HEK293 (cell line): ENCODE results near the gene SLC25A24.
"Not testable (repeated sequence)": the region's sequence is repeated elsewhere in the genome, so short reads cannot be mapped to it uniquely, and the experiment has no call there.

Experiments
- ZBTB10 ChIP-seq: fragments of 450-650 bp; formaldehyde crosslinking; IDR thresholded peaks from 2 replicates; pipeline ENCODE4 v1.5.1; 2016; ENCODE audit warnings: missing biosample characterization, missing genetic modification characterization
- ZNF133 ChIP-seq: fragments of 450-650 bp; formaldehyde crosslinking; IDR thresholded peaks from 2 replicates; pipeline ENCODE4 v1.5.1; 2016; ENCODE audit warnings: missing biosample characterization, missing genetic modification characterization
- ZNF280D ChIP-seq: fragments of 450-650 bp; formaldehyde crosslinking; IDR thresholded peaks from 2 replicates; pipeline ENCODE4 v1.5.1; 2016; ENCODE audit warnings: missing biosample characterization, missing genetic modification characterization
- ZNF768 ChIP-seq: fragments of 450-650 bp; formaldehyde crosslinking; IDR thresholded peaks from 2 replicates; pipeline ENCODE4 v1.5.1; 2018; ENCODE audit warnings: missing biosample characterization, mild to moderate bottlenecking, missing genetic modification characterization
- ZNF791 ChIP-seq: fragments of 450-650 bp; formaldehyde crosslinking; IDR thresholded peaks from 2 replicates; pipeline ENCODE4 v1.5.1; 2016; ENCODE audit warnings: missing biosample characterization, missing genetic modification characterization
- TF ChIP-seq, protein P1 (sequence below): fragments of 450-650 bp; formaldehyde crosslinking; IDR thresholded peaks from 2 replicates; pipeline ENCODE4 v1.5.1; 2016; ENCODE audit warnings: missing biosample characterization, missing genetic modification characterization
- TF ChIP-seq, protein P2 (sequence below): fragments of 450-650 bp; formaldehyde crosslinking; IDR thresholded peaks from 2 replicates; pipeline ENCODE4 v1.5.1; 2016; ENCODE audit warnings: missing biosample characterization, missing genetic modification characterization
- TF ChIP-seq, protein P3 (sequence below): fragments of 450-650 bp; formaldehyde crosslinking; IDR thresholded peaks from 2 replicates; pipeline ENCODE4 v1.5.1; 2016; ENCODE audit warnings: missing biosample characterization, missing genetic modification characterization
- TF ChIP-seq, protein P4 (sequence below): fragments of 450-650 bp; formaldehyde crosslinking; conservative IDR thresholded peaks from 2 replicates; pipeline ENCODE4 v1.5.1; 2016; ENCODE audit warnings: low read depth, missing biosample characterization, missing genetic modification characterization

DNA sequence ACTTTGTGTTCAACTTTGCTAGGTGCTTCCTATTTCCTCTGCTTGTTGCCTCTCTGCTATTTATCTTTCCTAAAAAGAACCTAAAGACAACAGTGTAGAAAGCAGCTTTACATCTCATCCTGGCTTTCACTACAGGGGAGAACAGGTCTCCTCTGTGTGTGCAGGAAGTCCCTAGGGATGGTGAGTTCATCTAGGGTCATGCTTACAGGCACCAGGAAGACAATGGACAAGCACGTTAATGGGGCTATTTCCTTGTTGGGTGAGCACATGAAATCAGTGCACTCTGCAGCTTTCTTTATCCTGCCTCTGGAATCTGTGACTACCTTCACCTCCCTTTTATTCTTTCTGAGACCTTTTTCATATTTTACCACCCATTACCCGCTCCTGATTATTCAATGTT, 39.3 kb upstream of the SLC25A24 start:
- TF ChIP-seq, protein P1, sequence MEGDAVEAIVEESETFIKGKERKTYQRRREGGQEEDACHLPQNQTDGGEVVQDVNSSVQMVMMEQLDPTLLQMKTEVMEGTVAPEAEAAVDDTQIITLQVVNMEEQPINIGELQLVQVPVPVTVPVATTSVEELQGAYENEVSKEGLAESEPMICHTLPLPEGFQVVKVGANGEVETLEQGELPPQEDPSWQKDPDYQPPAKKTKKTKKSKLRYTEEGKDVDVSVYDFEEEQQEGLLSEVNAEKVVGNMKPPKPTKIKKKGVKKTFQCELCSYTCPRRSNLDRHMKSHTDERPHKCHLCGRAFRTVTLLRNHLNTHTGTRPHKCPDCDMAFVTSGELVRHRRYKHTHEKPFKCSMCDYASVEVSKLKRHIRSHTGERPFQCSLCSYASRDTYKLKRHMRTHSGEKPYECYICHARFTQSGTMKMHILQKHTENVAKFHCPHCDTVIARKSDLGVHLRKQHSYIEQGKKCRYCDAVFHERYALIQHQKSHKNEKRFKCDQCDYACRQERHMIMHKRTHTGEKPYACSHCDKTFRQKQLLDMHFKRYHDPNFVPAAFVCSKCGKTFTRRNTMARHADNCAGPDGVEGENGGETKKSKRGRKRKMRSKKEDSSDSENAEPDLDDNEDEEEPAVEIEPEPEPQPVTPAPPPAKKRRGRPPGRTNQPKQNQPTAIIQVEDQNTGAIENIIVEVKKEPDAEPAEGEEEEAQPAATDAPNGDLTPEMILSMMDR, result not testable (repeated sequence)
- not testable (repeated sequence) for TF ChIP-seq ZNF768 (tag by site-specific recombination); ZNF280D; ZBTB10 (tag by site-specific recombination); ZNF791 (tag by site-specific recombination); ZNF133 (tag by site-specific recombination)
- TF ChIP-seq, protein P2, sequence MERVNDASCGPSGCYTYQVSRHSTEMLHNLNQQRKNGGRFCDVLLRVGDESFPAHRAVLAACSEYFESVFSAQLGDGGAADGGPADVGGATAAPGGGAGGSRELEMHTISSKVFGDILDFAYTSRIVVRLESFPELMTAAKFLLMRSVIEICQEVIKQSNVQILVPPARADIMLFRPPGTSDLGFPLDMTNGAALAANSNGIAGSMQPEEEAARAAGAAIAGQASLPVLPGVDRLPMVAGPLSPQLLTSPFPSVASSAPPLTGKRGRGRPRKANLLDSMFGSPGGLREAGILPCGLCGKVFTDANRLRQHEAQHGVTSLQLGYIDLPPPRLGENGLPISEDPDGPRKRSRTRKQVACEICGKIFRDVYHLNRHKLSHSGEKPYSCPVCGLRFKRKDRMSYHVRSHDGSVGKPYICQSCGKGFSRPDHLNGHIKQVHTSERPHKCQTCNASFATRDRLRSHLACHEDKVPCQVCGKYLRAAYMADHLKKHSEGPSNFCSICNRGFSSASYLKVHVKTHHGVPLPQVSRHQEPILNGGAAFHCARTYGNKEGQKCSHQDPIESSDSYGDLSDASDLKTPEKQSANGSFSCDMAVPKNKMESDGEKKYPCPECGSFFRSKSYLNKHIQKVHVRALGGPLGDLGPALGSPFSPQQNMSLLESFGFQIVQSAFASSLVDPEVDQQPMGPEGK (tag by site-specific recombination), result not testable (repeated sequence)
- TF ChIP-seq, protein P3, sequence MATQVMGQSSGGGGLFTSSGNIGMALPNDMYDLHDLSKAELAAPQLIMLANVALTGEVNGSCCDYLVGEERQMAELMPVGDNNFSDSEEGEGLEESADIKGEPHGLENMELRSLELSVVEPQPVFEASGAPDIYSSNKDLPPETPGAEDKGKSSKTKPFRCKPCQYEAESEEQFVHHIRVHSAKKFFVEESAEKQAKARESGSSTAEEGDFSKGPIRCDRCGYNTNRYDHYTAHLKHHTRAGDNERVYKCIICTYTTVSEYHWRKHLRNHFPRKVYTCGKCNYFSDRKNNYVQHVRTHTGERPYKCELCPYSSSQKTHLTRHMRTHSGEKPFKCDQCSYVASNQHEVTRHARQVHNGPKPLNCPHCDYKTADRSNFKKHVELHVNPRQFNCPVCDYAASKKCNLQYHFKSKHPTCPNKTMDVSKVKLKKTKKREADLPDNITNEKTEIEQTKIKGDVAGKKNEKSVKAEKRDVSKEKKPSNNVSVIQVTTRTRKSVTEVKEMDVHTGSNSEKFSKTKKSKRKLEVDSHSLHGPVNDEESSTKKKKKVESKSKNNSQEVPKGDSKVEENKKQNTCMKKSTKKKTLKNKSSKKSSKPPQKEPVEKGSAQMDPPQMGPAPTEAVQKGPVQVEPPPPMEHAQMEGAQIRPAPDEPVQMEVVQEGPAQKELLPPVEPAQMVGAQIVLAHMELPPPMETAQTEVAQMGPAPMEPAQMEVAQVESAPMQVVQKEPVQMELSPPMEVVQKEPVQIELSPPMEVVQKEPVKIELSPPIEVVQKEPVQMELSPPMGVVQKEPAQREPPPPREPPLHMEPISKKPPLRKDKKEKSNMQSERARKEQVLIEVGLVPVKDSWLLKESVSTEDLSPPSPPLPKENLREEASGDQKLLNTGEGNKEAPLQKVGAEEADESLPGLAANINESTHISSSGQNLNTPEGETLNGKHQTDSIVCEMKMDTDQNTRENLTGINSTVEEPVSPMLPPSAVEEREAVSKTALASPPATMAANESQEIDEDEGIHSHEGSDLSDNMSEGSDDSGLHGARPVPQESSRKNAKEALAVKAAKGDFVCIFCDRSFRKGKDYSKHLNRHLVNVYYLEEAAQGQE (tag by site-specific recombination), result not testable (repeated sequence)
- TF ChIP-seq, protein P4, sequence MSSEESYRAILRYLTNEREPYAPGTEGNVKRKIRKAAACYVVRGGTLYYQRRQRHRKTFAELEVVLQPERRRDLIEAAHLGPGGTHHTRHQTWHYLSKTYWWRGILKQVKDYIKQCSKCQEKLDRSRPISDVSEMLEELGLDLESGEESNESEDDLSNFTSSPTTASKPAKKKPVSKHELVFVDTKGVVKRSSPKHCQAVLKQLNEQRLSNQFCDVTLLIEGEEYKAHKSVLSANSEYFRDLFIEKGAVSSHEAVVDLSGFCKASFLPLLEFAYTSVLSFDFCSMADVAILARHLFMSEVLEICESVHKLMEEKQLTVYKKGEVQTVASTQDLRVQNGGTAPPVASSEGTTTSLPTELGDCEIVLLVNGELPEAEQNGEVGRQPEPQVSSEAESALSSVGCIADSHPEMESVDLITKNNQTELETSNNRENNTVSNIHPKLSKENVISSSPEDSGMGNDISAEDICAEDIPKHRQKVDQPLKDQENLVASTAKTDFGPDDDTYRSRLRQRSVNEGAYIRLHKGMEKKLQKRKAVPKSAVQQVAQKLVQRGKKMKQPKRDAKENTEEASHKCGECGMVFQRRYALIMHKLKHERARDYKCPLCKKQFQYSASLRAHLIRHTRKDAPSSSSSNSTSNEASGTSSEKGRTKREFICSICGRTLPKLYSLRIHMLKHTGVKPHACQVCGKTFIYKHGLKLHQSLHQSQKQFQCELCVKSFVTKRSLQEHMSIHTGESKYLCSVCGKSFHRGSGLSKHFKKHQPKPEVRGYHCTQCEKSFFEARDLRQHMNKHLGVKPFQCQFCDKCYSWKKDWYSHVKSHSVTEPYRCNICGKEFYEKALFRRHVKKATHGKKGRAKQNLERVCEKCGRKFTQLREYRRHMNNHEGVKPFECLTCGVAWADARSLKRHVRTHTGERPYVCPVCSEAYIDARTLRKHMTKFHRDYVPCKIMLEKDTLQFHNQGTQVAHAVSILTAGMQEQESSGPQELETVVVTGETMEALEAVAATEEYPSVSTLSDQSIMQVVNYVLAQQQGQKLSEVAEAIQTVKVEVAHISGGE (tag by site-specific recombination), result not testable (repeated sequence)
